PC-3 (cell line): ENCODE results near the gene GLT8D1.
"Not testable (repeated sequence)": the region's sequence is repeated elsewhere in the genome, so short reads cannot be mapped to it uniquely, and the experiment has no call there.

Experiments
- CTCF ChIP-seq: fragments of 300-600 bp; sonication (generic); conservative IDR thresholded peaks from 2 replicates; pipeline ENCODE4 v1.5.1; 2017; ENCODE audit warnings: antibody characterized with exemption, low read depth, mild to moderate bottlenecking, low read length
- EZH2 ChIP-seq: fragments of 300-600 bp; sonication (generic); IDR thresholded peaks from one replicate; pipeline ENCODE4 v1.6.1; 2017; ENCODE audit warnings: antibody characterized with exemption, mild to moderate bottlenecking, low read length; ENCODE audit not compliant: unreplicated experiment
- EZH2phosphoT487 ChIP-seq: fragments of 300-600 bp; sonication (generic); IDR thresholded peaks from 2 replicates; pipeline ENCODE4 v1.6.1; 2018; ENCODE audit warnings: mild to moderate bottlenecking, antibody characterized with exemption, low read length, borderline replicate concordance

DNA sequence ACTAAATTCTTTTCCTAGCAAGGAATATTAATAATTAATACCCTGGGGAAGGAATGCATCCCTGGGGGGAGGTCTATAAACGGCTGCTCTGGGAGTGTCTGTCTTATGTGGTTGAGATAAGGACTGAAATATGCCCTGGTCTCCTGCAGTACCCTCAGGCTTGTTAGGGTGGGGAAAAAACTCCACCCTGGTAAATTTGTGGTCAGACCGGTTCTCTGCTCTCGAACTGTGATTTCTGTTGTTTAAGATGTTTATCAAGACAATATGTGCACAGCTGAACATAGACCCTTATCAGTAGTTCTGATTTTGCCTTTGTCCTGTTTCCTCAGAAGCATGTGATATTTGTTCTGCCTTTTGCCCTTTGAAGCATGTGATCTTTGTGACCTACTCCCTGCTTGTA is 23.2 kb upstream of the GLT8D1 start:
- not testable (repeated sequence) for TF ChIP-seq CTCF, EZH2phosphoT487, EZH2
